Measurements from ENCODE around the gene USP53. TPM values are rescaled to one million over a fixed set of nuclear protein-coding genes. Genes with fewer than 3 reads are reported as not detected.

The USP53 gene
- total RNA-seq, 1 donor from 2014 or later = 32.3 TPM

DNA sequence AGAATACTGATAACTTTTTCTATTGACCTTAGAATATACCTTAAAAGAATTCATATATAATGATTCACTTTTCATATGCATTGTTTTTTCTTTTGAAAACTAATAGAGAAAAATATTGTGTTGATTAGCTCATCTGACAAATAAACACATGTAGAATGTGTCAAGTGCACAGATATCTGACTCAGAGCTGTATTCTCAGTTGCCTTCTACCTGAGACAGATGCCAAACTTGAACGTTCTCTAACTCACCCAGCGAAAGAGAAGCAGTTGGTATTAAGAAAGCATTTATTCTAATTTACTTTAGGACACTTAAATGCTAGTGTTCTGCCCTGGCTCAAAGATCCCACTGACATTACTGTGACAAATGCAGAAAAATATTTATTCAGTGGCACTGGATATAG lies 28.1 kb downstream of the USP53 start:
- peaks cover 6% of the 10 kb centered on the region for H3K36me3 ChIP-seq (ENCODE audit: insufficient read depth, low read length)
- H3K4me1 Mint-ChIP-seq (ENCODE audit: low read depth, unreplicated experiment) = peaks cover 7% of the 10 kb centered on the region
- H3K36me3 Mint-ChIP-seq (ENCODE audit: low read depth, unreplicated experiment) = peaks cover 3% of the 10 kb centered on the region
- H3K79me2 ChIP-seq (ENCODE audit: insufficient read depth, low read length) = no peaks in the 10 kb centered on the region
- H3K27ac Mint-ChIP-seq (ENCODE audit: unreplicated experiment) = no peak overlapping the region
- H3K4me3 Mint-ChIP-seq (ENCODE audit: unreplicated experiment) = no peak overlapping the region
- no peak overlapping the region for H3K4me2 ChIP-seq (ENCODE audit: low read length)
- no peak overlapping the region for H2AFZ ChIP-seq (ENCODE audit: low read depth, low read length)
- H3K27me3 ChIP-seq (ENCODE audit: insufficient read depth, low read length) = no peaks in the 10 kb centered on the region
- TF ChIP-seq EZH2 (IDR thresholded peaks at IDR 0.05; ENCODE audit: insufficient read depth, low read length) = no peak
- TF ChIP-seq, protein P1, sequence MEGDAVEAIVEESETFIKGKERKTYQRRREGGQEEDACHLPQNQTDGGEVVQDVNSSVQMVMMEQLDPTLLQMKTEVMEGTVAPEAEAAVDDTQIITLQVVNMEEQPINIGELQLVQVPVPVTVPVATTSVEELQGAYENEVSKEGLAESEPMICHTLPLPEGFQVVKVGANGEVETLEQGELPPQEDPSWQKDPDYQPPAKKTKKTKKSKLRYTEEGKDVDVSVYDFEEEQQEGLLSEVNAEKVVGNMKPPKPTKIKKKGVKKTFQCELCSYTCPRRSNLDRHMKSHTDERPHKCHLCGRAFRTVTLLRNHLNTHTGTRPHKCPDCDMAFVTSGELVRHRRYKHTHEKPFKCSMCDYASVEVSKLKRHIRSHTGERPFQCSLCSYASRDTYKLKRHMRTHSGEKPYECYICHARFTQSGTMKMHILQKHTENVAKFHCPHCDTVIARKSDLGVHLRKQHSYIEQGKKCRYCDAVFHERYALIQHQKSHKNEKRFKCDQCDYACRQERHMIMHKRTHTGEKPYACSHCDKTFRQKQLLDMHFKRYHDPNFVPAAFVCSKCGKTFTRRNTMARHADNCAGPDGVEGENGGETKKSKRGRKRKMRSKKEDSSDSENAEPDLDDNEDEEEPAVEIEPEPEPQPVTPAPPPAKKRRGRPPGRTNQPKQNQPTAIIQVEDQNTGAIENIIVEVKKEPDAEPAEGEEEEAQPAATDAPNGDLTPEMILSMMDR (IDR thresholded peaks at IDR 0.05; ENCODE audit: insufficient read depth, low read depth, low read length) = no peak
- no peaks in the 10 kb centered on the region for H3K4me1 ChIP-seq (ENCODE audit: insufficient read depth, low read length)
- H3K9me3 Mint-ChIP-seq (ENCODE audit: unreplicated experiment) = no peaks in the 10 kb centered on the region
- no peaks in the 10 kb centered on the region for H4K20me1 ChIP-seq (ENCODE audit: insufficient read depth, low read length)
- DNase-seq (ENCODE audit: low read depth) (no peak), FAIRE-seq (no peak)
- H3K27ac ChIP-seq (ENCODE audit: low read depth, low read length) = no peak overlapping the region
- H3K9me3 ChIP-seq (ENCODE audit: insufficient read depth, low read depth, low read length) = no peaks in the 10 kb centered on the region
- H3K9ac ChIP-seq (ENCODE audit: low read length) = no peak overlapping the region
- H3K27me3 Mint-ChIP-seq (ENCODE audit: low read depth, unreplicated experiment) = no peaks in the 10 kb centered on the region
- no peak overlapping the region for H3K4me3 ChIP-seq (ENCODE audit: insufficient read depth, low read depth, low read length)

DNA sequence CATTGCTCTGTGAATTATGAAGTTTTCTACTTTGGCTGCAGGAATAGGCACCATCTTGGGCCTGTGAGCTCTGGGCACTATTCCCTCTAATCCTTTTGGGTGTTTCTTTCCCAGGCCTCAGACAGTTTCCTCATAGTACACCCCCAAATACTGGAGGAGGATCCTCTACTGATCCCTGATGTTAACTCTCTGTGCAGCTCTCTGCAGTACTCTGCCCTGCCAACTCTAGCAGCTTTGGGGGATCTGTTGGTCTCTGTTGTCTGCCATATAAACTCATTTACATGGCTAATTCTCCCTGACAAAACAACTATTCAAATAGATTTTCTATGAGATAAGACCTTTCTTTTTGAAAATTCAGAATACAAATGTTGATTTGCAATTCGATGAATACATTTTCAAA lies 29.9 kb downstream of the USP53 start:
- Mint-ChIP-seq H3K4me3 (ENCODE audit: unreplicated experiment) (no peak overlapping the region), H3K36me3 (ENCODE audit: low read depth, unreplicated experiment) (peaks cover 8% of the 10 kb centered on the region), H3K9me3 (ENCODE audit: unreplicated experiment) (no peaks in the 10 kb centered on the region), H3K27ac (ENCODE audit: unreplicated experiment) (no peak overlapping the region), H3K4me1 (ENCODE audit: low read depth, unreplicated experiment) (peaks cover 7% of the 10 kb centered on the region), H3K27me3 (ENCODE audit: low read depth, unreplicated experiment) (no peaks in the 10 kb centered on the region)
- Histone ChIP-seq H3K27me3 (ENCODE audit: insufficient read depth, low read length) (no peaks in the 10 kb centered on the region), H3K4me3 (ENCODE audit: insufficient read depth, low read depth, low read length) (no peak overlapping the region), H3K9ac (ENCODE audit: low read length) (no peak overlapping the region), H3K79me2 (ENCODE audit: insufficient read depth, low read length) (no peaks in the 10 kb centered on the region), H2AFZ (ENCODE audit: low read depth, low read length) (no peak overlapping the region), H3K9me3 (ENCODE audit: insufficient read depth, low read depth, low read length) (no peaks in the 10 kb centered on the region), H3K4me2 (ENCODE audit: low read length) (no peak overlapping the region), H3K4me1 (ENCODE audit: insufficient read depth, low read length) (no peaks in the 10 kb centered on the region), H3K36me3 (ENCODE audit: insufficient read depth, low read length) (peaks cover 6% of the 10 kb centered on the region), H3K27ac (ENCODE audit: low read depth, low read length) (no peak overlapping the region), H4K20me1 (ENCODE audit: insufficient read depth, low read length) (no peaks in the 10 kb centered on the region)
- TF ChIP-seq, protein P1 (IDR thresholded peaks at IDR 0.05; ENCODE audit: insufficient read depth, low read depth, low read length) = no peak
- TF ChIP-seq EZH2 (IDR thresholded peaks at IDR 0.05; ENCODE audit: insufficient read depth, low read length) = no peak
- DNase-seq (ENCODE audit: low read depth) = no peak
- no peak for FAIRE-seq

DNA sequence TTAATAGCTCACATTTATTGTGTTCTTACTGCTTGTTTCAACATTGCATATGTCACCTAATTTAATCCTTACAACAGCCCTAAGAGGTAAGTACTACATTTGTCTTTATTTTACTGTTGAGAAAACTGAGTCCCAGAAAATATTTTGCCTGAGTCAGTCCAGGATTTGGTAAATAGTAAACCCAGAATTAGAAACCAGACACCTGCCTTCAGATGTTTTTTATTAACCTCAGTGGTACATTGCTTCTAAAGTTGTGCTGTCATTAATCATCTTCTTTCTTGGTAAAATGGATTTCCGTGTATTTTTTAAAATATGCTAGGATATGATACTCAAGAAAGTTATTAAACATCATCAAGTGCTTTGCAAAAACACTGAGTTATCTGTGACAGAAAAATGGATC lies 31.4 kb downstream of the USP53 start:
- Histone ChIP-seq H3K27ac (ENCODE audit: low read depth, low read length) (no peak overlapping the region), H3K36me3 (ENCODE audit: insufficient read depth, low read length) (peaks cover 6% of the 10 kb centered on the region), H3K4me1 (ENCODE audit: insufficient read depth, low read length) (no peaks in the 10 kb centered on the region), H3K4me3 (ENCODE audit: insufficient read depth, low read depth, low read length) (no peak overlapping the region), H3K27me3 (ENCODE audit: insufficient read depth, low read length) (no peaks in the 10 kb centered on the region), H2AFZ (ENCODE audit: low read depth, low read length) (no peak overlapping the region), H3K79me2 (ENCODE audit: insufficient read depth, low read length) (no peaks in the 10 kb centered on the region), H3K9ac (ENCODE audit: low read length) (no peak overlapping the region), H4K20me1 (ENCODE audit: insufficient read depth, low read length) (no peaks in the 10 kb centered on the region), H3K9me3 (ENCODE audit: insufficient read depth, low read depth, low read length) (no peaks in the 10 kb centered on the region), H3K4me2 (ENCODE audit: low read length) (no peak overlapping the region)
- Mint-ChIP-seq H3K9me3 (ENCODE audit: unreplicated experiment) (no peaks in the 10 kb centered on the region), H3K4me3 (ENCODE audit: unreplicated experiment) (no peak overlapping the region), H3K27ac (ENCODE audit: unreplicated experiment) (no peak overlapping the region), H3K27me3 (ENCODE audit: low read depth, unreplicated experiment) (no peaks in the 10 kb centered on the region), H3K4me1 (ENCODE audit: low read depth, unreplicated experiment) (no peaks in the 10 kb centered on the region), H3K36me3 (ENCODE audit: low read depth, unreplicated experiment) (peaks cover 7% of the 10 kb centered on the region)
- FAIRE-seq (no peak), DNase-seq (ENCODE audit: low read depth) (no peak)
- TF ChIP-seq, protein P1 (IDR thresholded peaks at IDR 0.05; ENCODE audit: insufficient read depth, low read depth, low read length) = no peak
- no peak for TF ChIP-seq EZH2 (IDR thresholded peaks at IDR 0.05; ENCODE audit: insufficient read depth, low read length)
